HG02852 (cell line): ENCODE data around the gene ETV1.

Source experiments
- ATAC-seq: cut with Tn5 transposase; IDR thresholded peaks from one replicate; pipeline ENCODE4 v1.9.1; 2021; ENCODE audit warnings: mild to moderate bottlenecking, moderate library complexity; ENCODE audit not compliant: unreplicated experiment

ETV1 gene

DNA sequence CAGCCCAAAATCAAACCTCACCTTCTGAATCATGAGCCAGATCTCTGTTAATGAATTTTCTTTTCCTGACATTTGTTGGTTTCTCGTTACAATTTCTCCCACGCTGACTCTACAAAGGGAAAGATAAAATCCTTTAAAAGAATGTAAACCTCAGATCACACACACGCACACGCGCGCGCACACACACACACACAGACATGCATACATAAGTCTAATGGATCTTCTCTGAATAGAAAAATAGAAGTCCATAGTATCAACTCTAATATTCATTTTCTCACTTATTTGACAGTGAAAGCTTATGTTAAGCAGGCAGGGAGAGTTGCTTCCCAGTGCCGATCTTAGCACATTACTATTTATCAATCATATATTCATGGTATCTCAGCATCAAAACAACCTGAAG lies 1.4 kb downstream of the ETV1 start:
- ATAC-seq = no peak

DNA sequence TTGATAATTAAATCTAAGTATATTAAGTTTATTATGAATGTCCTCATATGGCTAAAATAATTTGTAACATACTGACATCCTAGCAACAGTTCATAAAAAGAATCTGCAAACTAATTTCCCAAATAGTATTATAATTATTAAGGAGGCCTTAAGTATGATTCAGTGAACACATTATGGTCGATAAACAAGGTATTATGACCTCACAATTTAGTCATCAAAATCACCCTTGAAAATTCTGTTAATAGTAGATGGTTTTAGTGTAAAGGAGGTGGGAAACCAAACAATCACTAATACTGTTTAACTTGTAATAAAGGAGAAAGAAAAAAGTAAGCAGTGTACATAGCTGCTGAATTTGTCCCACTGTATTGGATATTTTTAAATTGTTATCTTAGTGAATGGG lies 2.1 kb downstream of the ETV1 start:
- no peak for ATAC-seq

DNA sequence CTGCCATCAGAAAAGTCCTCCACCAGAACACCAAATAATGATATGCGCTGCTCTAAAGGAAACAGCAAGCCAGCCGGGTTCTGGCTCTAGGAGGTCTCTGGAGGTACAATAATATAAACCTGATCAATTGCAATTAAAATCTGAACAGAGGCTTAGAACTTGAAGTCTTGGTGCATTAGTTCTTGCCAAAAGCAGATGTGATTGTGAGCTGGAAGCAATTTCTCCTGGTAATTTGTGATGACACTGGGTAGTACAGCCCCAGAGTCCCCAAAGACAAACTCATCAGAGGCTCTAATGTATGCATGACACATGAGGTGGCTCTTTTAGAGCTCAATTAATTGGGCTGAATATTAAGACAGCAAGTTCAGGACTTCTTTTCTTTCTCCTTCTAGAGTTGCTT lies 3.3 kb downstream of the ETV1 start:
- no peak for ATAC-seq

DNA sequence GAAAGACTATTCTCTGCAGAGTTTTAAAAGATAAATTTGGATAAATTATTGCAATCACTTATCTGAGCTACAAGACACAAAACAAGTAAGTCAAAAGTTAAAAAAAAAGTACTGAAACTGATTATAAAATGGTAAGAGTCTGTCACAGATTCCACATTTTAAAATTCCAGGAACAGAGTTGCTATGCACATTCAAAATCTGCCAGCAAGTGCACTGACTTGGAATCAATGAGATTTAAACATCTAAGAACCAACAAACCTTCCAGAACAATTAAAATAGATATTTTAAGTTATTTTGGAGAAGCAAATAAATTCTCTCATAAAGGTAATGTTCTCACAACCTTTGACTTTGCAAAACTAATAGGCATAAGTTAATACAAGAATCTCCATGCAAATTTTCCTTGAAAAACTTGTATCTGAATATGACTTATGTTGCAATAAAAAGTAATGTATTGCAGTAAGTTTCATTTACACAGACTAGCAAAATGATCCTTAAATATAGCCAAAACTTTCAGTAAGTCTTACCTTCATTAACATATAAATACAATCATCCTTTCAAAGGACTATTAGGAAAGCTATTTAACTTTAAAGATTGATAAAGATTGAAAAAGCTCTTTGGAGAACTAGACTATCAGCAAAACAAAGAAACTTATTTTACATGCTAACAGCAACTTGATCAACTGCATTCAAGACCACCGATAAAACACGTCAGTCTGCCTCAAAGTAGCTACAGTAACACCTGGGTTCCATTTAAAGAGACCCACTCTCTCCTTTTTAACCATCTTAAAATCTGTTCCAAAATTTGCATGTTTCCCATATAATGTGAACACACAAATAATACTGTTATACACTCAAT lies 4.4 kb downstream of the ETV1 start:
- ATAC-seq = no peak

DNA sequence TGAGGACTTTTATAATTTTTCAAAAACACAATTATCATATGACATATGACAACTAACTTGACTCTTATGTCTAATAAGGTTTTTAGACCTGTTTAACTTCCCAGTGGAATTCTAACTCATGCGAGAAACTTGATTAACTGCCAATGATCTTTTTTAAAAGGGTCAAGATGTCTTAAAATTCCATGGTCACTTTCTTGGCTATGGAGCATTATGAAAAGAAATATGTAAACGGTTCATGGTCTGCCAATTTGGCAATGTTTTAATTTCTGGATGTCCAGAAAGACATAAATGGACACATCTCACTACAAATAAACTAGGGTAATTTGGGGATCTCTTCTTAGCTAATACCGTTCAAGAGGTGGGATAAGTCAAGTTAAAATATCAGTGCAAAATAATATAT lies 5.4 kb downstream of the ETV1 start:
- ATAC-seq = no peak

DNA sequence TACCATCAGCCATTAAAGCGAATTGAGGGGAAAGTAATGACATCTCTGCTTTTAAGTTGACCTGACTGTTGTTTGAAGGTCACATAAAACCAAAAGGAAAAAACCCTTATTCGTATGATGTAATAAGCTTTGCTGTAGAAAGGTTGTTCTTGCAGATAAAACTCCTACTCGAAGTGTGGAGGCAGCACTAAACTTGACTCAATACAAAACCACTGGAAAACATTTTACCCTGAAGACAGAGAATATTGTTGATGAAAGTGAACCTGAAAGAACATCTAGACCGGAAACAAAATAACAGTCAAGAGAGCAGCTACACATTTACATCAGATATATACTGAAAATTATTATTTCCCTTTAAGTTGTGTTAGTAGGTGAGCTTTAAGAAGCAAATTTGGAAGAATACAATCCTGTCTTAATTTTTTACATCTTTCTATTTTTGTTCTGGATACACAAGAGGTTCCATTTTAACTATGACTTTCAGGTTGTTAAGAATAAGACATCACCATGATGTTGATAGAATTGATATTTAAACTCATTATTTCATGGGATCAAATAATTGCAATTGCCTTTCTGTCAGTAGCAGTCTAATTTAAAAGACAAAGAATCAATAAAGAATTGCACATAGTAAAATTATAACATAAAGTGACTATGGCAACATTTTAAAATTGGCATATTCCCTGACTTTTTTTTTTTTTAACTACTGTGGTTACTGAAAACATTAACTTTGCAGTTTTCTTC lies 6.4 kb downstream of the ETV1 start:
- ATAC-seq = no peak

DNA sequence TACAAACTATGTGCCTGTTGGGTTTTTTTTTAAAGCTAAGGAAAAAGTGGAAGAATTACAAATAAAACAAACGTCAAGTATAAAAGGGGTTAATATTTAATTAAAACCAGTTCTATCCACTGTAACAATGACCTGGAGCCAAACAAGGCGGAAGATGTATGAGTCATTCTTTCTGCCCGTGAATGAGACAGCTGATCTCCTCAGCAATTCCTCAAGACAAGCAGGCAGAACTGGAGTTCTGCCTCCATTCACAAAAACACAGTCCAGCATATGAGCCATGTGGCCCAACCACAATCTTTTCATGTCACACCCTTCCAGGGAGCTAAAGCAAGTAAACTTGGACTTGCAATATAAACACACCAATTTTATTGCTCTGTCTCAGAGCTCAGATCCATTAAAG lies 8.4 kb downstream of the ETV1 start:
- ATAC-seq = no peak

DNA sequence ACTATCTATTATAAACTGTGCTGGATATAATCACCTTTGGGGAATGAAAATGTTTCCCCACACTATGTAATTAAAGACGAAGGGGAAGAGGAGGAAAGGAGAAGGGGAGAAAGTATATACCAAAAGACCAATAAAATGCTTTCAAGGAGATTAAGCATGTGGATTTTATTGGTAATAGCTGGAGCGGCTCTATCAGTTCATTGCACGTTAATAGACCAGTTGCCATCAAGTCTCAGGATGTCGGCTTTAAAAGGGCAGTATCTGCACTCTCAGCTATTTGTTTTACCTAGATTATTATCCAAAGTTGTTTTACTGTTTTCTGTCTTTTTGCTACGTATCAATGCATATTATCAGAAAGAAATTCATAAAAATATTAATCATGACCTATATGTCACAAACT lies 9.0 kb downstream of the ETV1 start:
- ATAC-seq = no peak

DNA sequence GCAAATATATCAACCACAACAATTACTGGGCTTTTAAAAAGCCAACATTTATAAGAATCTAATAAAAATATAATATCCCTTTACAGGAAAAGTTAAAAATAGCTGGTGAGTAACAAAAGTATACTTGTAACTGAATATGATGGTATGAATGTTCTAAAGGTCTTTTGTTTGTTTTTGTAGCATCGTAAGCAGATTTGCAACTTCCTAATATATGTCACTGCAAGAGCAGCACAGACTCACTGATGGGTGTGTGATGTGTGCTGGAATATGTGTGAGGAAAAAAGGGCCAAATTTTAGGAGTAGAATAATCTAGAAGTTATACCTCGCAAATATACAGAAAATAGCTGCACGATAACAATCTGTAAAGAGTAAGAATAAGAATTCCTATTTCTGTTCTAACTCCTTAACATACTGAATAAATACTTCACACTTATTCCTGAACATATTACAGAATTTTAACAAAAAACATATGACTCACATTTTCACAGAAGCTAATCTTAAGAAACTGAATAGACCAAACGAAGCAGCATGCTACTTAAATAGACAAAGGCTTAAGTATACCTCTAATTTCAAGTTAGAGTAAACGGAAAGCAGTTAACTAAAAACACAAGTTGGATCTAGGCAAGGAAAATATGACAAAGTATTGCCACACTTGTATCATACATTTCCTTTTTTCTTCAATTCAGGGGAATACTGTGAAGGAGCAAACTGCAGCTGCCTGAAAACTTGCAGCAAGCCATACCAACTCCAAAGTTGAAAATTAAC lies 9.6 kb downstream of the ETV1 start:
- ATAC-seq = no peak

DNA sequence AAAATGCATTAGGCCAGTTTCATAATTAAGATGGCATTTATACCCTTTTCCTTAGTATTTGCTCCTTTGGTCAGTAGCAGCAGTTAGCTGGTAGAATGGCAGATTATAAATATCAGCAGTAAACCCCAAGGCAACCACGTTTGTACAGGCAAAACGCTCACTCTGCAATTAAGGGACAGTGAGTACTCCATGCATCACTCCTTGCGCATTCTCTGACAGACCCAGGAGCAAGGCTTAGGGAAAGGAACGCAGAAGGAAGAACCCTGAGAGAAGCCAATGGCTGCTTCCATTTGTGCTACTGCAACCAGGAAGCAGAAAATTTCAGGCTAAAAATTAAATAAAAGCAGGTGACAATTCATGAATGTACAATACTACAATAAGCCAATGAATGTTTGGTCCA lies 12.9 kb downstream of the ETV1 start:
- ATAC-seq = no peak

DNA sequence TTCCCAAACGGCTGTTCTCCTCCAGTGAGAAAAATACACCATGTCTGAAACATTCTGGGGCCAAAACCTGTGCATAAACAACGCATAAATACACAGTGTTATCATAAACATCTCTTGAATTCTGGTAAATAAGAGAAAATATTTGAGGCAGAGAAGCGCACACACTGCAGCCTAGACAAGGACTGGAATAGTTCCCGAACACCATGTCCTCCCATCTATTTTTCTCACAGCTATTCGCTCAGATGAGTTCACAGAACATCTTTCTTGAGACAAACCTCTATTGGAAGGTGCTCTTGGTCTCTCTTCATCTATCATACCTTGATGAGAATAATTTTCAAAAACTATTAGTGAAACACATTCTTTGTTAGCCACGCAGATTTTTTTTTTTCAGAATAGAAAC lies 24.4 kb downstream of the ETV1 start:
- ATAC-seq = no peak

DNA sequence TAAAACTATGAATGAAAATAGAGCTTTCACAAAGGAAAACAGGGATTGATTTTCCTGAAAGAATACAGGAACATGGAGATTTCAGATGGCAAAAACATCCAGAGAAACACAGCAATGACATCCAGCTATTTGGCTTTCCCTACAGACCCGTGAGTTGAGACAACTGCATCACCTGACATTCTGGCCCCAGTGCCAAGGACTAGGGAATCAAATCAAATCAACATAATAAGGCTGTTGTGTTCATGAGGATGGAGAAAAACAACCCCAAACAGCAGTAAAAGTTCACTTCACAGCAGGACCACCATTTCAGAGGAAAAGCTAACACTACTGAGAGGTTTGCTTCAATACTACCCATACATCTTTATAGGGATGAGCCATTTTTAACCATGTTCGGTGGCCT lies 25.5 kb downstream of the ETV1 start:
- ATAC-seq = no peak

DNA sequence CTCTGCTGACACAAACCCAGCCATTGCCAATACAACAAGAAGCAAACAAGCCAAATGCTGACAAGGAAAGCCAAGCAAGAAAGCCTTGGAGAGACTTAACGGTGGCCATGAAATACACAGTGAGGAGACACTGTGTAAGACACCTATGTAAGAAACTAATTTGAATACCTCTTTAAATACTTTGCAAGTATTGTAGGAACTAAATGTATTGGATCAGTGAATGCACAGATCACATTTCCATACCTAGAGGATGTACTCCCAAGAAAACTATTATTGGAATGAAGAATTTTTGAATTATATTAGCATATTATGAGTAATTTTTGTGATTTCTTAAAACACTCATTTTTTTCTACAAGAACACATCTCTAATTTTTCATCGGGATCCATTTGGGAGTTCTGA lies 34.0 kb downstream of the ETV1 start:
- ATAC-seq = no peak

DNA sequence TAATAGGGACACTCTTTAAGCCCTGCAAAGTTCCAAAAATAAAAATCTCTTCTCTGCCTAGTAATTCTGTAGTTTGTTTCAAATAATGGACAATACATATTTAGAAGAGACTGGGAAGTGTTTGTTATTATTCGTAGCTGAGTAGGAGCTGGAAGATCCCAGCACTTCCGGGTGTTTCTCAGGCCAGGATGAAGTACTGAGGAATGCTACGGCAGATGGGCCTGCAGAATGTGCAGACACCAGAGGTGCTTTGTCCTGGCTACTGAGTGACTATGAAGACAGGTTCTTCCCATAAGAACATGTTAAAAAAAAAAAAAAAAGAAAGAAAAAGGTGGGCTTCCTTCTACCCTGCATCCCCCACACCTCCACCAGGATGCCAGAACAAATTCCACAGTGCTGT lies 36.1 kb downstream of the ETV1 start:
- no peak for ATAC-seq

DNA sequence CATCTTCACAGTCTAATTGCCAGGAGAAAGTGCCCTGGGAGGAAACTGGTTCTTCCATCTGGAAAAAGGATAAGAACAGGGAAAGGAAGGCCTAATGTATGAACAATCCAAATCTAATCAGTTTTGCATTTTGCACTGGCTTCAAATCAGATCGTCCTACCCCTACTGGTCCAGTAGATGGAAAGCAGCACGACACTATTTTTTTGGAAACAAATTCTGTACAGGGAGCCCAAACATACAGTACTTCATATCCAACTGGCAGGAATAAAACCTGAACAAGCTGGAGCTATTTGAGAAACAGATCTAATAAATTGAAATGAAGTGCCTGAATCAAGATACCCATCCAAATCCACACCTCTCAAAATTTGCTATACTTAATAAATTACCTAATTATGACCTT lies 36.5 kb downstream of the ETV1 start:
- ATAC-seq = no peak

DNA sequence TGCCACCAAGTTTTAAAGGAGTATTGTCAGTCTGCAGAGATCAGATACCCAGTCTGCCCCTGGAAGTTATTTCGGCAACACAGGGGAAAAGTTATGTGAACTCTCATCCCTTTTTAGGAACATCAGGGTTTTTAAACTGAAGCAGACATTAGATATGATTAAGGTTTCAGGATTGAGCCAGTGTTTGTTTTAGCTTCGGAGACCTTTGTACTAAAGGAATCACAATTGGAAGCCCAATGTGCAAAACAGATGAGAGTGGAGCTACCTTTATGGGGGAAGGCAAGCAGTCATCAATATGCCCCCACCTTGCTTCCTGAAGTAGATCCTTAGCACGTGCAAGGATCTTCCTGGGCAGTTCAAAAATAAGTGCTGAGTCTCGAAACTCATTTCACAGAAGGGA lies 39.5 kb downstream of the ETV1 start:
- ATAC-seq = no peak

DNA sequence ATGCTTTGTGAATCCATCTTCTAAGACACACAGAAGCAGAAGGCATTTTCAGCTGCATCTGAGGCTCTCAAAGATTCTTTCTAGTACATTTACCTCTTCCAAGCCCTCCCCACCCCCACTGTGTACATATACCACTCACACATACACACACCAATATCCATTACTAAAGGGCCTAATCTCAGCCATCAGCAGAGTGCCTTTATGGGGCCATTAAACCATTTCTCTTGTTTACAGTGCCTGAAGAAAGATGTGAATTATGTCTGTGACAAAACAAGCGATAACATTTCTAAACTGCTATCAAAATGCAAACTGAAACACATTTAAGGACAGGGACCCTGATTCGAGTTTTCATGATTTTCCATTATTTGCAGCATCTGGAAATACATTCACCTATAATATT lies 40.0 kb downstream of the ETV1 start:
- no peak for ATAC-seq

DNA sequence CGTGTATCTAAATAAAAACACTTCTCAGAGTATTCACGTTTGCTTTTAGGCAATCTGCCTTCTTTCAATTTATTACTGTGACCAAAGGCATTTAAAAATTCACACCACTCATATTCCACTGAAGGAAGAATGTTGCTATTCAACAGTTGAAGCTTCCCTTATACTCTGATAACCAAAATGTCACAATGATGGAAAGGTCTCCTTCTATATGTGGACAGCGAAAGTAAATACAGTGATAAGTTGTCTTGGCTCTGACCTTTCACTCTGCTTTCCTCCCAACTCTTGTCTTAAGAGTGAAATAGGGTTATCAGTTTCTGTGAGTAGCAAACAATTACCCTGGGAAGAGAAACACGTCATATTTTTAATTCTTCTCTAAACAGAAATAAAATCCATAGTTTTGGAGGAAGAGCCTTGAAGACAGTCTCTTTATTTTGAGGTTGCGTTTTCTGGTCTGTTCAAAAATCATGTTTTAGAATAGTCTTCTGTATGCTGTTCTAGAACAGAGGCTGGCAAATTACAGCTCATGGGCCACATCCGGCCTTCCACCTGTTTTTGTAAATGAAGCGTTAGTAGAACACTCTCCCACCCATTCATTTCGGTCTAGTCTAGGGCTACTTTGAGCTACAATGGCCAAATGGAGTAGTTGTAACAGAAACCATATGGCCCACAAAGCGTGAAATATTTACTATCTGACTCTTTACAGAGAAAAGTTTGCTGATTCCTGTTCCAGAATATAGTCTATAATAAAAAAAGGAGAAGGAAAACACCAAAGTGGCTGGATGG lies 41.3 kb downstream of the ETV1 start:
- ATAC-seq = no peak

DNA sequence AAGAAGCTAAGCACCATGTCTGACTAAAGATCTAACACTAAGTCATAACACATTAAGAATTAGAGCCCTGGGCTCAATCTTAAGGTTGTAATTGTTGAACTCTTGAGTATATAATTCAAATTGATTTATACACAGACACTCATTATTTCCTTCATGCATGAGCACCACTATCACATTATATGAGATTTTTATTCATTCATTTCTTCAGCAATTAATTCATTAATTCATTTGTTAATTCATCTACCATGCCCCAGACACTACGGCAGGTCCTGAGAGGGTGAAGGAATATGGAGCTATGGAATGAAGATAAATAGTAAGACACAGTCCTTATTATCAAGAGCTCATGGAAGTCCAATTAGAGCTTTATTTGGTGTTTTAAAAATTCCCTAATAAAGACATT lies 41.9 kb downstream of the ETV1 start:
- no peak for ATAC-seq

DNA sequence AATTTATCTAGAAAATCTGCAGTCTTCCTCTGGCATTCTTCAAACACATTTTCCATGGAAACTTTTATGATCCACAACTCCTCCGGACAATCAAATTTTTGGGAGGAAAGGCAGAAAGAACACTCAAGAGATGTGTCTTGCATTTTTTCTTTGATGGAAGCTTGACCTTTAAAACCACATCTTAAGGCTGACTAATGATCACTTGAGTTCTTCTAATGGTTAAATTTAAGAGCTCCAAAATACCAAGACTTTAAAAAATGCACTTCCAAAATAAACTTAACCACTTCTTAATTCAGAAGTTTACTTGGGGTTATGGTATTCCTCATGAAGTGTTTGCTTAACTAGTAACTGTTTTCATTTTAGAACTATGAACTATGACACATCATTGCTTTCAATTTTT lies 43.3 kb downstream of the ETV1 start:
- no peak for ATAC-seq

DNA sequence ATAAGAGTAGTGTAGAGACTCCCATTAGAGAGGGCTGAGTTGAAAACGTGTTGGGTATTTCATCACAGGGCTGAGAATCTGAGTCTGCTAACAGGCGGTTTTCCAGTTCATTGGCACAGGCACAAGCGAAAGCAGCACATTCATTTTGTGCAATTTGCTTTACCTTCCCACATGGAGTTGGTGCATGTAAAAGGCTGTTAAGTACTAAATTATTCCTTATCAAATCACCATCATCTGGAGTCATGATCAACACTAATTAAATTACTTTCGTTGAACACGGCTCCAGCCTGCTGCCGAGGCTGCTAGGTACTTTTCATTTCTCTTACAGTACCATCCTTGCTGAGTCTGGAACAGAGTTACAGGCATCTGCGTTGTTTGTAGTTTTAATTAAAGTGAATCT lies 43.8 kb downstream of the ETV1 start:
- ATAC-seq = no peak
